ENCODE results near the gene XPNPEP2.

The XPNPEP2 gene

GRCh38 chrX:129800186-129800585 lies 61.4 kb downstream of the XPNPEP2 start:
- DNase-seq (ENCODE audit: low spot score) = no peak

- no peak for DNase-seq (ENCODE audit: low spot score)
Measured at GRCh38 chrX:129802863-129803262, 64.1 kb downstream of the XPNPEP2 start.

GRCh38 chrX:129804806-129805205 lies 66.0 kb downstream of the XPNPEP2 start:
- no peak for DNase-seq (ENCODE audit: low spot score)

- DNase-seq (ENCODE audit: low spot score) = no peak
Measured at GRCh38 chrX:129808158-129808828, 69.5 kb downstream of the XPNPEP2 start.

- DNase-seq (ENCODE audit: low spot score) = no peak
Measured at GRCh38 chrX:129808829-129809796, 70.3 kb downstream of the XPNPEP2 start.

GRCh38 chrX:129813662-129814368 lies 75.0 kb downstream of the XPNPEP2 start:
- DNase-seq (ENCODE audit: low spot score) = no peak

- DNase-seq (ENCODE audit: low spot score) = no peak
Measured at GRCh38 chrX:129818123-129818522, 79.3 kb downstream of the XPNPEP2 start.
